ENCODE results near the gene DNLZ. TPM values are rescaled to one million over a fixed set of nuclear protein-coding genes. Genes with fewer than 3 reads are reported as not detected.

DNLZ gene
- total and polyA plus RNA-seq, 2 of the 4 experiments (the other 2 are of a cell fraction): 2.0 to 11.4 TPM

GRCh38 chr9:136379891-136380290 is 16.3 kb upstream of the DNLZ start:
- Histone ChIP-seq H3K79me1 (ENCODE audit: low read depth in 1 of 2, low read length in 2 of 2) (no peaks in the 10 kb centered on the region), H3K4ac (ENCODE audit: low read depth, low read length) (no peak overlapping the region), H2AK5ac (ENCODE audit: low read depth, low read length) (no peak overlapping the region), H2AFZ (replicated peaks; ENCODE audit: low read length, poor library complexity) (no peak overlapping the region), H2BK120ac (ENCODE audit: low read depth, low read length) (no peak overlapping the region), H3K4me2 (ENCODE audit: low read depth, low read length) (no peak overlapping the region), H3K9me1 (ENCODE audit: insufficient read depth, low read length) (no peaks in the 10 kb centered on the region), H2BK15ac (ENCODE audit: low read depth, low read length) (no peak overlapping the region), H4K91ac (ENCODE audit: insufficient read depth, low read depth, low read length) (no peak overlapping the region), H3K9me3 (ENCODE audit: control insufficient read depth, insufficient read depth, low read length) (no peaks in the 10 kb centered on the region), H2BK5ac (ENCODE audit: low read depth, low read length, poor library complexity, severe bottlenecking) (no peak overlapping the region), H4K8ac (ENCODE audit: low read depth in 2 of 2, low read length in 2 of 2) (no peak overlapping the region), H3K27me3 (ENCODE audit: control insufficient read depth, insufficient read depth, low read length) (no peaks in the 10 kb centered on the region), H2BK20ac (ENCODE audit: low read depth, low read length) (no peak overlapping the region), H3K9ac (ENCODE audit: low read depth, low read length) (no peak overlapping the region), H3K56ac (ENCODE audit: extremely low read depth, insufficient read depth, low read length) (no peak overlapping the region), H3K4me3 (ENCODE audit: insufficient read depth, low read depth, low read length) (no peak overlapping the region), H3K14ac (replicated peaks; ENCODE audit: low read depth, low read length) (no peak overlapping the region), H3K23ac (ENCODE audit: low read depth, low read length) (no peak overlapping the region), H3K18ac (ENCODE audit: low read depth, low read length) (no peak overlapping the region), H3K27ac (ENCODE audit: insufficient read depth, low read length) (no peak overlapping the region), H4K20me1 (ENCODE audit: insufficient read depth, low read length) (no peaks in the 10 kb centered on the region), H2AK9ac (replicated peaks; ENCODE audit: low read depth, low read length, poor library complexity) (no peak overlapping the region), H3K36me3 (ENCODE audit: control insufficient read depth, insufficient read depth, low read length) (peaks cover 52% of the 10 kb centered on the region), H4K5ac (ENCODE audit: low read depth, low read length) (no peak overlapping the region), H3K4me1 (ENCODE audit: control insufficient read depth, insufficient read depth, low read length) (no peaks in the 10 kb centered on the region)
- ATAC-seq (ENCODE audit: low read depth): no peak
- DNase-seq: no peak
- no peak for TF ChIP-seq RAD21 (IDR thresholded peaks at IDR 0.05; ENCODE audit: low read length)
- TF ChIP-seq RFX5 (IDR thresholded peaks at IDR 0.05; ENCODE audit: low read depth, low read length): no peak
- no peak for TF ChIP-seq NFE2L2 (IDR thresholded peaks at IDR 0.05; ENCODE audit: low read depth, low read length)
- TF ChIP-seq MAFK (IDR thresholded peaks at IDR 0.05; ENCODE audit: low read depth, low read length): no peak
- no peak for TF ChIP-seq BHLHE40 (IDR thresholded peaks at IDR 0.05; ENCODE audit: low read depth, low read length)
- TF ChIP-seq MXI1 (IDR thresholded peaks at IDR 0.05; ENCODE audit: borderline replicate concordance, low read depth, low read length): no peak
- no peak for TF ChIP-seq FOS (IDR thresholded peaks at IDR 0.05; ENCODE audit: low read depth, low read length)
- no peak for TF ChIP-seq CEBPB (IDR thresholded peaks at IDR 0.05; ENCODE audit: low read depth, low read length)
- no peak for TF ChIP-seq CHD1 (IDR thresholded peaks at IDR 0.05; ENCODE audit: low read depth, low read length)
- TF ChIP-seq, protein P1, sequence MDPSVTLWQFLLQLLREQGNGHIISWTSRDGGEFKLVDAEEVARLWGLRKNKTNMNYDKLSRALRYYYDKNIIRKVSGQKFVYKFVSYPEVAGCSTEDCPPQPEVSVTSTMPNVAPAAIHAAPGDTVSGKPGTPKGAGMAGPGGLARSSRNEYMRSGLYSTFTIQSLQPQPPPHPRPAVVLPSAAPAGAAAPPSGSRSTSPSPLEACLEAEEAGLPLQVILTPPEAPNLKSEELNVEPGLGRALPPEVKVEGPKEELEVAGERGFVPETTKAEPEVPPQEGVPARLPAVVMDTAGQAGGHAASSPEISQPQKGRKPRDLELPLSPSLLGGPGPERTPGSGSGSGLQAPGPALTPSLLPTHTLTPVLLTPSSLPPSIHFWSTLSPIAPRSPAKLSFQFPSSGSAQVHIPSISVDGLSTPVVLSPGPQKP (IDR thresholded peaks at IDR 0.05; ENCODE audit: borderline replicate concordance, low read depth, low read length): no peak
- TF ChIP-seq, protein P2, sequence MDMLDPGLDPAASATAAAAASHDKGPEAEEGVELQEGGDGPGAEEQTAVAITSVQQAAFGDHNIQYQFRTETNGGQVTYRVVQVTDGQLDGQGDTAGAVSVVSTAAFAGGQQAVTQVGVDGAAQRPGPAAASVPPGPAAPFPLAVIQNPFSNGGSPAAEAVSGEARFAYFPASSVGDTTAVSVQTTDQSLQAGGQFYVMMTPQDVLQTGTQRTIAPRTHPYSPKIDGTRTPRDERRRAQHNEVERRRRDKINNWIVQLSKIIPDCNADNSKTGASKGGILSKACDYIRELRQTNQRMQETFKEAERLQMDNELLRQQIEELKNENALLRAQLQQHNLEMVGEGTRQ (IDR thresholded peaks at IDR 0.05; ENCODE audit: low read depth, low read length): no peak
- no peak for TF ChIP-seq MAZ (IDR thresholded peaks at IDR 0.05; ENCODE audit: borderline replicate concordance, low read depth, low read length)
- TF ChIP-seq POLR2A (IDR thresholded peaks at IDR 0.05; ENCODE audit: low read depth, low read length): no peak
- no peak for TF ChIP-seq RCOR1 (IDR thresholded peaks at IDR 0.05; ENCODE audit: insufficient replicate concordance, low read length)
- TF ChIP-seq SMC3 (IDR thresholded peaks at IDR 0.05; ENCODE audit: low read depth, low read length): no peak
- no peak for TF ChIP-seq CTCF (conservative IDR thresholded peaks at IDR 0.05; ENCODE audit: low read depth, low read length)
- CTCF ChIA-PET: no interaction called here
- intact Hi-C loops (cut with micrococcal nuclease) (no loop called here), in situ Hi-C loops (cut with MboI; ENCODE audit: low sequenced_read_pairs) (no loop called here), dilution Hi-C loops (cut with HindIII; ENCODE audit: low sequenced_read_pairs, unreplicated experiment) (no loop called here)
- WGBS, 2 experiments (ENCODE audit: extremely low coverage in 2 of 2, insufficient read length in 1 of 2): 90% methylated on average over 5 of the region's 11 CpGs; no CpG with 5 or more reads in 1 of the 2 experiments
- BruUV-seq (replicated peaks): no TSS peak
- POLR2A ChIA-PET (ENCODE audit: unreplicated experiment): interaction anchor here (0.5 kb wide), 1 partner anchor 17 kb away, joined by 3 read pairs; no protein-coding TSS in a partner anchor
